ENCODE measurements around the gene DHRS7. TPM values are rescaled to one million over a fixed set of nuclear protein-coding genes. Genes with fewer than 3 reads are reported as not detected.

DHRS7 gene
- total RNA-seq, 1 donor from 2014 or later = 41.5 TPM

- no peaks in the 10 kb centered on the region for H3K9me3 Mint-ChIP-seq
- CTCF ChIA-PET = interaction anchor here (0.9 to 1.4 kb wide), 3 partner anchors 13 to 188 kb away, joined by 3 read pairs; partner anchors contain the start of gene DHRS7
- peak overlapping the region; percentile 81 for H3K27ac Mint-ChIP-seq
- H3K4me1 Mint-ChIP-seq = peaks cover 19% of the 10 kb centered on the region
- intact Hi-C loops (cut with micrococcal nuclease) = loop anchor here (1.0 kb wide), 1 partner anchor 14 kb away; the partner anchor contains the start of gene DHRS7
- POLR2A ChIA-PET = interaction anchor here (0.9 to 1.9 kb wide), 5 partner anchors 12 to 97 kb away, joined by 3 to 7 read pairs (median 5); partner anchors contain the start of genes DHRS7, PCNX4 and PPM1A
- DNase-seq (no peak), ATAC-seq (ENCODE audit: low read depth) (peak; percentile 98)
- TF ChIP-seq, protein P1, sequence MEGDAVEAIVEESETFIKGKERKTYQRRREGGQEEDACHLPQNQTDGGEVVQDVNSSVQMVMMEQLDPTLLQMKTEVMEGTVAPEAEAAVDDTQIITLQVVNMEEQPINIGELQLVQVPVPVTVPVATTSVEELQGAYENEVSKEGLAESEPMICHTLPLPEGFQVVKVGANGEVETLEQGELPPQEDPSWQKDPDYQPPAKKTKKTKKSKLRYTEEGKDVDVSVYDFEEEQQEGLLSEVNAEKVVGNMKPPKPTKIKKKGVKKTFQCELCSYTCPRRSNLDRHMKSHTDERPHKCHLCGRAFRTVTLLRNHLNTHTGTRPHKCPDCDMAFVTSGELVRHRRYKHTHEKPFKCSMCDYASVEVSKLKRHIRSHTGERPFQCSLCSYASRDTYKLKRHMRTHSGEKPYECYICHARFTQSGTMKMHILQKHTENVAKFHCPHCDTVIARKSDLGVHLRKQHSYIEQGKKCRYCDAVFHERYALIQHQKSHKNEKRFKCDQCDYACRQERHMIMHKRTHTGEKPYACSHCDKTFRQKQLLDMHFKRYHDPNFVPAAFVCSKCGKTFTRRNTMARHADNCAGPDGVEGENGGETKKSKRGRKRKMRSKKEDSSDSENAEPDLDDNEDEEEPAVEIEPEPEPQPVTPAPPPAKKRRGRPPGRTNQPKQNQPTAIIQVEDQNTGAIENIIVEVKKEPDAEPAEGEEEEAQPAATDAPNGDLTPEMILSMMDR (IDR thresholded peaks at IDR 0.05) = no peak
- peaks cover 75% of the 10 kb centered on the region for H3K36me3 Mint-ChIP-seq (ENCODE audit: low read depth)
- H3K4me3 Mint-ChIP-seq = no peak overlapping the region
- H3K27me3 Mint-ChIP-seq = no peaks in the 10 kb centered on the region
Measured at GRCh38 chr14:60151715-60152114, 13.5 kb downstream of the DHRS7 start.

DNA sequence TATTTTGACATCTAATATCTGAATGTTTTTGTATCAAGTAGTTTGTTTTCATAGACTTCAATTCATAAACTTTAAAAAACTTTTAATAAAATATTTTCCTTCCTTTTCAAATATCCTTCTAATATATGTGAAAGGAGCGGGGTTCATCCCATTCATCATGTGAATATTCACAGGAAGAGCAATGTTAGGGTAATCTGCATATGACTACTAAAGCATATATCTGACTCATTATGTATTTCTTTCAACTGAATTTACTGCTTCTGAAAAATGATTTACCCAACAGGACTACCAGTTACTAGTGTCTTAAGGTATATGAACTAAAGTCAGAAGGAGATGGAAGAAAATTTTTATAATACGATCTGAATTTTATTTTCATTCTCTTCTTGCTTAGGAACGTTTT lies 30.5 kb downstream of the DHRS7 start:
- DNase-seq (no peak), ATAC-seq (ENCODE audit: low read depth) (no peak)
- TF ChIP-seq, protein P1 (IDR thresholded peaks at IDR 0.05) = no peak
- Mint-ChIP-seq H3K4me3 (no peak overlapping the region), H3K36me3 (ENCODE audit: low read depth) (peaks cover 34% of the 10 kb centered on the region), H3K27ac (no peak overlapping the region), H3K4me1 (no peaks in the 10 kb centered on the region), H3K9me3 (no peaks in the 10 kb centered on the region), H3K27me3 (no peaks in the 10 kb centered on the region)
- ChIA-PET POLR2A (no interaction called here), CTCF (interaction anchor here (0.9 to 1.4 kb wide), 2 partner anchors 49 to 1011 kb away, joined by 3 read pairs; no protein-coding TSS in a partner anchor)
- intact Hi-C loops (cut with micrococcal nuclease) = loop anchor here (5.0 kb wide), 1 partner anchor 37 kb away; no protein-coding TSS in a partner anchor

GRCh38 chr14:60133487-60133886 lies 31.7 kb downstream of the DHRS7 start:
- no peak overlapping the region for H3K27ac Mint-ChIP-seq
- ATAC-seq (ENCODE audit: low read depth) = no peak
- no peaks in the 10 kb centered on the region for H3K9me3 Mint-ChIP-seq
- intact Hi-C loops (cut with micrococcal nuclease) = loop anchor here (5.0 kb wide), 1 partner anchor 36 kb away; no protein-coding TSS in a partner anchor
- peaks cover 37% of the 10 kb centered on the region for H3K36me3 Mint-ChIP-seq (ENCODE audit: low read depth)
- no peaks in the 10 kb centered on the region for H3K27me3 Mint-ChIP-seq
- POLR2A ChIA-PET = no interaction called here
- CTCF ChIA-PET = interaction anchor here (0.6 to 1.4 kb wide), 2 partner anchors 107 to 1010 kb away, joined by 3 read pairs; no protein-coding TSS in a partner anchor
- no peak overlapping the region for H3K4me3 Mint-ChIP-seq
- no peak for DNase-seq
- no peaks in the 10 kb centered on the region for H3K4me1 Mint-ChIP-seq
- TF ChIP-seq, protein P1 (IDR thresholded peaks at IDR 0.05) = no peak

DNA sequence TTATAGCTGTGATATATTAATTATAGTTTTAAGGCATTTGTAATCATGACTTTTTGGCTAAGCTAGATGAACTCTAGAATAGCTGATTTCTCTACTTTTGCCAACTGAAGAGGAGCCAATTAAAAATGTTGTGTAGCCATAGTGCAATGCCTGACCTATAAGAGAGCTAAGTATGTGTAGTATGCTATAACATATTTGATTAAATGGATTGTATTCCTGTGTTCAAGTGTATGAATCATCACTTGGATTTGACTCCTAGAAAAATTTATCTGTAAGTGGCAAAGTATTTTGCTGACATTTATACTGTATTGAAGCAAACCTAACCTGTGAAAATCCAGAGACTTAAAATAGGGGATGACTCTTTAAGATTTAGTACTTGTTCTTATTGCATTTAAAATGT lies 39.3 kb downstream of the DHRS7 start:
- no peaks in the 10 kb centered on the region for H3K27me3 Mint-ChIP-seq
- DNase-seq (no peak), ATAC-seq (ENCODE audit: low read depth) (no peak)
- H3K4me1 Mint-ChIP-seq = no peaks in the 10 kb centered on the region
- TF ChIP-seq, protein P1 (IDR thresholded peaks at IDR 0.05) = no peak
- no peaks in the 10 kb centered on the region for H3K9me3 Mint-ChIP-seq
- ChIA-PET CTCF (no interaction called here), POLR2A (no interaction called here)
- H3K27ac Mint-ChIP-seq = no peak overlapping the region
- no peak overlapping the region for H3K4me3 Mint-ChIP-seq
- peaks cover 74% of the 10 kb centered on the region for H3K36me3 Mint-ChIP-seq (ENCODE audit: low read depth)
- intact Hi-C loops (cut with micrococcal nuclease) = no loop called here

DNA sequence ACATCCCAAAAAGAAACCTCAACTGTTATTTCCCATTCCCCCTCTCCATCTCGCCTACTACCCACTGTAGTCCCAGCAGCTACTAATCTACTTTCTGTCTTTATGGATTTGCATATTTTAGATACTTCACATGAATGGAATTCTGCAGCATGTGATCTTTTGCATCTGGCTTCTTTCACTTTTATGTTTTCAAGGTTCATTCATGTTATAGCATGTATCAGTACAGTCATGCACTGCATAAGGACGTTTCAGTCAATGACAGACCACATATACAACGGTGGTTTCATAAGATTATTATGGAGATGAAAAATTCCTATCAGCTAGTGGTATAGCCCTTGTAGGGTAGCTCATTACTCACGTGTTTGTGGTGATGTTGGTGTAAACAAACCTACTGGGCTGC lies 49.0 kb downstream of the DHRS7 start:
- Mint-ChIP-seq H3K27ac (no peak overlapping the region), H3K9me3 (no peaks in the 10 kb centered on the region), H3K36me3 (ENCODE audit: low read depth) (peaks cover 48% of the 10 kb centered on the region), H3K27me3 (no peaks in the 10 kb centered on the region), H3K4me3 (no peak overlapping the region), H3K4me1 (peaks cover 2% of the 10 kb centered on the region)
- ATAC-seq (ENCODE audit: low read depth) = no peak
- DNase-seq = no peak
- ChIA-PET CTCF (no interaction called here), POLR2A (no interaction called here)
- TF ChIP-seq, protein P1 (IDR thresholded peaks at IDR 0.05) = no peak
- intact Hi-C loops (cut with micrococcal nuclease) = no loop called here
